ENCODE measurements around the gene MRPL58.

DNA sequence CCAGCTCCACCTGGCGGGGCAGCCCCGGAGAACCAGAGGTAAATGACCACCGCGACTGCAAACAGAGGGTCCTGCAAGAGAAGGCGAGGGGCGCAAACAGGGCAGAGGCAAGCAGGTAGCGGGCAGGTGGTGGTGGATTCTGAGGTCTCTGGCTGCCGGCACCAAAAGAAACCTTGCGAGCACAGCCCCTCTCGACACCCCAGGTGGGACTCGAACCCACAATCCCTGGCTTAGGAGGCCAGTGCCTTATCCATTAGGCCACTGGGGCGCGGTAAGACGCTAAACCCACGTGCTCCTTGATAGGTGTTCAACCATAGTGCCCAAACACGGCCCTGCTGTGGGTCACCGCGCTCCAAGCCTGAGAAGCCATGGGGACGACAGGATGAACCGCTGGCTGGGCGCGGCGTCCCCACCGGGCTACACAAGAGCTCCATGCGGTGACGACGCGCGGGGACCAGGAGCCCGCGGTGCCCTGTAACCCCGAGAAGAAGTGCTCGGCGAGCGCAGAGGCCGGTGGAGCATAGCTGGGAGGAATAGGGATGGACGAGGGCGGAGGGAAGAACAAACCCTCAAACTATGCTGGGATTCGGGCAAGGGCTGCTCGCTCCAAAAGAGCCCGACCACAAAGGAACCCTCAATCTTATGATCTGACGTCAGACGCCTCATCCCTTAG lies 21.9 kb downstream of the MRPL58 start:
- TF ChIP-seq, protein P1, sequence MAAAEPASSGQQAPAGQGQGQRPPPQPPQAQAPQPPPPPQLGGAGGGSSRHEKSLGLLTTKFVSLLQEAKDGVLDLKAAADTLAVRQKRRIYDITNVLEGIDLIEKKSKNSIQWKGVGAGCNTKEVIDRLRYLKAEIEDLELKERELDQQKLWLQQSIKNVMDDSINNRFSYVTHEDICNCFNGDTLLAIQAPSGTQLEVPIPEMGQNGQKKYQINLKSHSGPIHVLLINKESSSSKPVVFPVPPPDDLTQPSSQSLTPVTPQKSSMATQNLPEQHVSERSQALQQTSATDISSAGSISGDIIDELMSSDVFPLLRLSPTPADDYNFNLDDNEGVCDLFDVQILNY (CRISPR knock-in tag; IDR thresholded peaks at IDR 0.05): no peak; the same call in 1 of the 2 replicates
- TF ChIP-seq CDX4 (CRISPR knock-in tag; IDR thresholded peaks at IDR 0.05; ENCODE audit: borderline replicate concordance): no peak
- TF ChIP-seq, protein P2, sequence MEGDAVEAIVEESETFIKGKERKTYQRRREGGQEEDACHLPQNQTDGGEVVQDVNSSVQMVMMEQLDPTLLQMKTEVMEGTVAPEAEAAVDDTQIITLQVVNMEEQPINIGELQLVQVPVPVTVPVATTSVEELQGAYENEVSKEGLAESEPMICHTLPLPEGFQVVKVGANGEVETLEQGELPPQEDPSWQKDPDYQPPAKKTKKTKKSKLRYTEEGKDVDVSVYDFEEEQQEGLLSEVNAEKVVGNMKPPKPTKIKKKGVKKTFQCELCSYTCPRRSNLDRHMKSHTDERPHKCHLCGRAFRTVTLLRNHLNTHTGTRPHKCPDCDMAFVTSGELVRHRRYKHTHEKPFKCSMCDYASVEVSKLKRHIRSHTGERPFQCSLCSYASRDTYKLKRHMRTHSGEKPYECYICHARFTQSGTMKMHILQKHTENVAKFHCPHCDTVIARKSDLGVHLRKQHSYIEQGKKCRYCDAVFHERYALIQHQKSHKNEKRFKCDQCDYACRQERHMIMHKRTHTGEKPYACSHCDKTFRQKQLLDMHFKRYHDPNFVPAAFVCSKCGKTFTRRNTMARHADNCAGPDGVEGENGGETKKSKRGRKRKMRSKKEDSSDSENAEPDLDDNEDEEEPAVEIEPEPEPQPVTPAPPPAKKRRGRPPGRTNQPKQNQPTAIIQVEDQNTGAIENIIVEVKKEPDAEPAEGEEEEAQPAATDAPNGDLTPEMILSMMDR (IDR thresholded peaks at IDR 0.05): no peak
- no peak for TF ChIP-seq TCF7 (CRISPR knock-in tag; IDR thresholded peaks at IDR 0.05; ENCODE audit: low read depth)
- 0 out of 2 replicates have a peak, but pooled peaks have one; percentile 27 for TF ChIP-seq JUN (CRISPR knock-in tag; IDR thresholded peaks at IDR 0.05)
- no peak for TF ChIP-seq ZNF416 (CRISPR knock-in tag; IDR thresholded peaks at IDR 0.05)
- no peak for TF ChIP-seq ZNF138 (CRISPR knock-in tag; conservative IDR thresholded peaks at IDR 0.05)
- no peak for TF ChIP-seq NR3C1 (CRISPR knock-in tag; conservative IDR thresholded peaks at IDR 0.05; ENCODE audit: low read depth)
- TF ChIP-seq, protein P3, sequence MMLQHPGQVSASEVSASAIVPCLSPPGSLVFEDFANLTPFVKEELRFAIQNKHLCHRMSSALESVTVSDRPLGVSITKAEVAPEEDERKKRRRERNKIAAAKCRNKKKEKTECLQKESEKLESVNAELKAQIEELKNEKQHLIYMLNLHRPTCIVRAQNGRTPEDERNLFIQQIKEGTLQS (CRISPR knock-in tag; conservative IDR thresholded peaks at IDR 0.05): no peak
- no peak for TF ChIP-seq NR1H2 (CRISPR knock-in tag; IDR thresholded peaks at IDR 0.05)
- no peak for TF ChIP-seq ZNF121 (CRISPR knock-in tag; IDR thresholded peaks at IDR 0.05)
- TF ChIP-seq CBFB (CRISPR knock-in tag; IDR thresholded peaks at IDR 0.05; ENCODE audit: low read depth): no peak

Measured in WTC11 (cell line).